Natural killer cell treated with Interleukin-12 subunit alpha and Interleukin-12 subunit beta and Interleukin-15 and Interleukin-18, amount 100 ng/mL, for 72 hours (primary cell): ENCODE measurements around the gene NDUFB1. TPM values are rescaled to one million over a fixed set of nuclear protein-coding genes. Genes with fewer than 3 reads are reported as not detected.

Experiments used
- total RNA-seq, 2 donors: library from RNA; stranded (reverse); gene quantifications; one replicate each; pipeline ENCODE4 v1.2.3, GENCODE V29; 2022

The NDUFB1 gene
- total RNA-seq, 2 donors from 2014 or later = 69.6 to 95.5 TPM

Other genes starting within 250 kb of the NDUFB1 start
- not detected for gene FBLN5, start 174.0 kb downstream of the NDUFB1 start, total RNA-seq
- gene TRIP11, start 81.6 kb downstream of the NDUFB1 start, total RNA-seq = 10 to 100 TPM; 47.8 to 53.9 TPM
- 10 to 100 TPM; 22.3 to 27.2 TPM for gene ATXN3, start 15.1 kb downstream of the NDUFB1 start, total RNA-seq
- 10 to 100 TPM; 65.0 to 71.9 TPM for gene CPSF2, start 263 bp upstream of the NDUFB1 start, total RNA-seq
- under 1 TPM; 0.17 to 0.36 TPM for gene SLC24A4, start 201.5 kb upstream of the NDUFB1 start, total RNA-seq